SHP77 (cell line): ENCODE data around the gene SLC15A3.

Source experiments
- DNase-seq, 2 experiments: peaks; one replicate each; lab custom pipeline; 2025; lab: John Stamatoyannopoulos, UW

SLC15A3 gene

DNA sequence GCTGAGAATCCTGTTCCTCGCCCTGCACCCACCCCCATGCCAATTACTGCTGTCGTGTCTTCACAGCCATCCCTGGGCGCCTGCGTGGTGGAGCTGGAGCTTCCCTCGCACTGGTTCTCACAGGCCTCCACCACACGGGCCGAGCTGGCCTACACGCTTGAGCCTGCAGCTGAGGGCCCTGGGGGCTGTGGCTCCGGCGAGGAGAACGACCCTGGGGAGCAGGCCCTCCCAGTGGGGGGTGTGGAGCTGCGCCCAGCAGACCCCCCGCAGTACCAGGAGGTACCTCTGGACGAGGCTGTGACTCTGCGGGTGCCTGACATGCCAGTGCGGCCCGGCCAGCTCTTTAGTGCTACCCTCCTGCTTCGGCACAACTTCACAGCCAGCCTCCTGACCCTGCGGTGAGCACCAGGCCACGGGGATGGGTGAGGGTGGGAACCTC lies 23.4 kb downstream of the SLC15A3 start:
- no peak for DNase-seq

DNA sequence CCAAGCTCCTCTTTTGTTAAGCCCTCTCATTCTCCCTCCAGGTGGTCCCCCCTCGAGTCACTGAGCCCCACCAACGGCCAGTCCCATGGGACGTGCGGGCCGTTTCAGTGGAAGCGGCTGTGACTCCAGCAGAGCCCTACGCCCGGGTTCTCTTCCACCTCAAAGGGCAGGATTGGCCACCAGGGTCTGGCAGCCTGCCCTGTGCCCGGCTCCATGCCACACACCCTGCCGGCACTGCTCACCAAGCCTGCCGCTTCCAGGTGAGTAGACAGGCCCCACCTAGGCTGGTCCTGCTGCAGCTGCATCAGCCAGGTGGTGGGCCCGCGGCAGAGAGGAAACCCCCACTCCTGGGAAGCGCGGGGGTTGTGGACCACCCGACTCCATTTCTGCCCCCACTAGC lies 24.4 kb downstream of the SLC15A3 start:
- no peak for DNase-seq

GRCh38 chr11:60927061-60927592 lies 24.8 kb downstream of the SLC15A3 start:
- DNase-seq, result no peak

GRCh38 chr11:60926500-60926899 lies 25.5 kb downstream of the SLC15A3 start:
- no peak for DNase-seq

DNA sequence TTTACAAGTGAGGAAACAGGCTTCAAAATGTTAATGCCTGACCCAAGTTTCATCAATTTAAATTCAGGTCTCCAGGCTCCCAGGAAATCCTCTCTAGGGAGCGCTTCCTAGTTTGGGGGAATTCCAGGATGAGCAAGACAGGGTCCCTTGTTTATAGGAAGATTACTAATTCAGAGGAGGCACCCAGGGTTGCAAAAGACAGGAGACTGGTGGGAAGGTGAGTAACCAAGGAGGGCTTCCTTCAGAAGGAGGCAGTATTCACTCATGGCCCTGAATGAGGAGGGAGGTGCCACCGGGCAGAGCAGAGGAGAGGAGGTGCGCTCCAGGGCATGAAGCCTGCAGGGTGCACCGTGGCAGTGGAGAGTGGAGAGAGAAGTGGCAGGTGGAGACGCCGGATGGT lies 26.1 kb downstream of the SLC15A3 start:
- no peak for DNase-seq

- DNase-seq, result no peak
Observed at GRCh38 chr11:60924906-60925853, 26.8 kb downstream of the SLC15A3 start.

DNA sequence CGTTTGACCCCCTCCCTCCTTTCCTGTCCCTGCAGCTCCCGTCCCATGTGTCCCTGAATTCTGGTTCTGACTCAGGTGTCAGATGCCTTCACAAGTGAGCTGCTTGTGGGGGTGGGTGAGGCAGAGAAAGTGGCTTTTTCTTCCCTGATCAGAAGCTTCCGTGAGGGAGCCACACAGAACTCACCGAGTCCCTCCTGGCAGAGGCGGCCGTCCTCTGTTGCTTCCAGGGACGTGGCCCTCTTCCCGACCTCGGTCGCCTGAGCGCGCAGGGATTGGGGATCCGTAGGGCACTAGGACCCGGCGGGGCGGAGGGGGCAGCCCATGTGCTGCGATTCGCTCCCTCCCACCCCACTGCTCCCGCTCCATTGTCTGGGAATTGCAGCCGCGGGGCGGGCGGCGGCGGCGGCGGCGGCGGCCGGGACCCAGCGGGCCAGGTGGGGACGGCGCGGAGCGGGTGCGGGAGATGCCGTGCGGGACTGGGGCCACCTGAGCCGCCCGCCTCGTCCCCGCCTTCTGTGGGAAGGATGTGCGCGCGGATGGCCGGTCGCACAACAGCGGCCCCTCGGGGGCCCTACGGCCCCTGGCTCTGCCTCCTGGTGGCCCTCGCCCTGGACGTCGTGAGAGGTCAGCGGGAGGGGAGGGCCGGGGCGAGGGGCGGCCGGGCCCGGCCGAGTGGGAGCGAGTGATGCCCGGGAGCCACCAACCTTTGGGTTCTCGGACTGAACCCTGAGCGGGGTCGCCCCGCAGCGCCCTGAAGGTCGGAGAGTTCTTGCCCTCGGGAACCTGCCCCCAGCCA lies 27.7 kb downstream of the SLC15A3 start, which contains the start of gene TMEM132A:
Gene TMEM132A (plus strand): TSS at position 351 of the 796 bp plus-strand sequence. CDS start 174 bp downstream, at position 525.
- DNase-seq, result peak; percentile 49 to 54

GRCh38 chr11:60923800-60924109 lies 28.2 kb downstream of the SLC15A3 start:
- no peak for DNase-seq

DNA sequence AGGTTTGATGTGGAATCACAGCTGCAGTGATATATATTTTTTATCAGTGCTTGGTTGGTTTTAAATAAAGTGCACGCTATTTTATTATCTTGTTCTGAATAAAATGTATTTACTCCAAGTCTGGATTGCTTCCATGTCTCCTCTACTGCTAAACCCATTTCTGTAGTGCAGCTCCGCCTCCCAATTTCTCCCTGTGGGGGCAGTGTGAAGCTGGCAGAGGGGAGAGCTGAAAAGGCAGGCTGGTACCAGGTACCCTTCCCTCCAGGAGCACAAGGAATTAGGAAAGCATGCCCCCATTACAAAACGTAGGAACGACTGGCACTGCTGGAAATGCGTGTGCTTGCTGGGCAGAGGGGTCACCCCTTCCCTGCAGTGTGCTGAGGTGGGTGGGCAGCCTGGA lies 28.6 kb downstream of the SLC15A3 start:
- no peak for DNase-seq

GRCh38 chr11:60922906-60923305 lies 29.1 kb downstream of the SLC15A3 start:
- no peak for DNase-seq

DNA sequence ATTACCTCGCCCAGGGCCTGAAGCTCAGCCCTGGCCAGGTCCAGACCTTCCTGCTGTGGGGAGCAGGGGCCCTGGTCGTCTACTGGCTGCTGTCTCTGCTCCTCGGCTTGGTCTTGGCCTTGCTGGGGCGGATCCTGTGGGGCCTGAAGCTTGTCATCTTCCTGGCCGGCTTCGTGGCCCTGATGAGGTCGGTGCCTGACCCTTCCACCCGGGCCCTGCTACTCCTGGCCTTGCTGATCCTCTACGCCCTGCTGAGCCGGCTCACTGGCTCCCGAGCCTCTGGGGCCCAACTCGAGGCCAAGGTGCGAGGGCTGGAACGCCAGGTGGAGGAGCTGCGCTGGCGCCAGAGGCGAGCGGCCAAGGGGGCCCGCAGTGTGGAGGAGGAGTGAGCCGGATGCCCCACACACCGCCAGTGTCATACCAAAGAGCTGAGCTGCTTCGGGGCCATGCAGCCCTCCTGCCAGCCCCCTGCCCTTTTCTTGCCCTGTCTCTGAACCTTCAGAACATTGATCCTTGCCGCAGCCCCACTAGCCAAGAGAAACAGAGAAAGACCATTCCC lies 30.1 kb downstream of the SLC15A3 start:
- DNase-seq, result no peak

DNA sequence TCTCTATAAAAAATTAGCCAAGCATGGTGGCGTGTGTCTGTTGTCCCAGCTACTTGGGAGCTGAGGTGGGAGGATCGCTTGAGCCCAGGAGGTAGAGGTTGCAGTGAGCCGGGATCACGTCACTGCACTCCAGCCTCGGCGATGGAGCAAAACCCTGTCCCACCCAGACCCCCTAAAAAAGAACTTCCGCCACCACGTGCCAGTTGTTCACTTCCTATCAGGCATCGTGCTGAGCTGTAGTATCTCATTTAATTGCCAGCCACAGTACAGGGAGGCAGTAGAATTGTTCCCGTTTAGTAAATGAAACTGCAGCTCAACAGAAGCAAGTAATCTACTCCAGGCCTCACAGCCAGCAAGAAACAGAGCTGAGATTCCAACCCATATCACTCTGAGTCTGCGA lies 30.7 kb downstream of the SLC15A3 start:
- DNase-seq, result no peak

- no peak for DNase-seq
Observed at GRCh38 chr11:60919956-60920355, 32.0 kb downstream of the SLC15A3 start.

DNA sequence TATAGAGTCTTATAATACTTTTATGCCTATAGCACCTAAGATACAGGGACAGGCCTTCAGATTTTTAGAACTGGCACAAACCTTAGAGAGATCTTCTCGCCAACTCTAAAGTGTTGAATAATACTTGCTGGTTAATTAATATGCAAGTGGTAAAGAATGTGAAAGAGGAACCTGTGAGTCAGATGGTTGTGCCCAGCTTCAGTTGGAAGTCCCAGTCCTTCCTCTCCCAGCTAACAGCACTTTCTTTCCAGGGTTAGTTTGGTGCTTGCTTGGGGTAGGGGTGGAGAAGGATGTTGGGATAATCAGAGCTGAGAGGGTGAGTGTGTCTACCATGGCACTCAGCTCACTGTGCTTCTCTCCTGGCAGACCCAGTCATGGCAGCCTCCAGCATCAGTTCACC lies 32.7 kb downstream of the SLC15A3 start:
- no peak for DNase-seq

DNA sequence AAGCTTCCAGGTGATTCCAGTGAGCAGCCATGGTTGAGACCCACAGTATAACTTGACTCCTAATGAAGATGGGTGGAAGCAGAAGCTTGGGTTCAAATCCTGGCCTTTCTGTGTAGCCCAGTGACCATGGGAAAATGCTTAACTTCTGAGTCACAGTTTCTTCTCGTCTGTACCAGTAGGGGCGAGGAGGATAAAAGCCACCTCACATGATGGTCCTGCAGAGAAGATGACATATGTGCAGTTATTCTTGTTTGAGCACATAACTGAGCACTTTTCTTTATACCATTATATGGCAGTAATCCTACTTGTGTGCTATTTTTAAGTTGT lies 33.1 kb downstream of the SLC15A3 start:
- DNase-seq, result no peak

GRCh38 chr11:60918251-60918938 lies 33.6 kb downstream of the SLC15A3 start:
- DNase-seq, result no peak

DNA sequence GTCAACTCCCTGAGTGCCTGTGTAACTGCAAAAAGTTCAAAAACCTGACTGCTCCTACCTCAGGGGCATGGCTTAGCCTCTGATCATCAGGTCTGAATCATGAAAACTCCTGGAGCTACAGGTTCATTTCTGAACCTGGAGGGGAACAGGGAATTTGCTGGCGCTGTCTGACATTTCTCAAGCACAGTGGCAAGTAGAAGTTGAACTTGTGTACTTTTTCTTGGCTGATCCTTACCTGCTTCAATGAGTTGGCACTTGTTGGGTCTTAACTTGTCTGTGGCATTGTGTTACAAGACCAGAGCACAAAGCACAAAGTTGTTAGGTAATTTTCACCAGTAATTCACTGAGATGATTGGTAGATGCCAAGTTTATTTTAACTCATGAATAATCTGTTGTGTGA lies 34.7 kb downstream of the SLC15A3 start:
- DNase-seq, result no peak

- no peak for DNase-seq
Observed at GRCh38 chr11:60916669-60917206, 35.2 kb downstream of the SLC15A3 start.

DNA sequence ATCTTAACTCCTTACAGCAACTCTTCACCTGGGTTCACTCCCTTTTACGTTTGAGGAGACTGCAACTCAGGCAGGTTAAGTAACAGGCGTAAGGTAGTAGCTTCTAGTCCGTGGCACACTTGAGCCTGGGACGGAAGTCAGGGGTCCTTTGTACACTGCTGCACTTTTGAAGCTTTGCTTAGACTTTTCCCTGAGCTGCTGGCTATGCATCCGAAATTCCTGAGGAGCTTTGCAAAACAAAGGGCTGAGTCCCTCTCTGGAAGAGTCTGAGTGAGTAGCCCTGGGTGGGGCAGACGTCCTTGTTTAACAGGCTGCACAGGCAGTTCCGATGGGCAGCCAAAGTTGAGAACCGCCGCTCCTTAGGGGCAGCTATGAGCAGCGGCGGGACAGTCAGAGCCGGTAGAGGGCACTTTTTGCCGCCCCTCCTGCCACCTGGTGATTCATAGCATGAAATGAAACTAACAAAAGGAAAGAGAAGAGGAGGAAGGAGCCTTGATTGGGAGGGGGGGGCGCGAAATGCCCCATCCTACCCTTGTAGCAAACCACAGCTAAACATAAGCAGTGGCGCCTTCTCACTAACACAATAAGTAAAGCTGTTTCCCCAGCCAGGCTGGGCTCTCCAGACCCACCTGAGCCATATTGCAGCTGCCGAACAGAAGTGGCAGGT lies 36.6 kb downstream of the SLC15A3 start:
- no peak for DNase-seq

- DNase-seq, result no peak
Observed at GRCh38 chr11:60914633-60915247, 37.2 kb downstream of the SLC15A3 start.
